ENCODE results near the gene MELK.

The MELK gene

GRCh38 chr9:36665387-36665786 is 92.7 kb downstream of the MELK start:
- Histone ChIP-seq H3K9me3 (ENCODE audit: control insufficient read depth, low read length) (no peaks in the 10 kb centered on the region), H3K27ac (ENCODE audit: insufficient read depth, low read depth, low read length, poor library complexity, severe bottlenecking) (no peak overlapping the region), H3K4me3 (ENCODE audit: insufficient read depth, low read depth, low read length) (no peak overlapping the region), H3K27me3 (ENCODE audit: control insufficient read depth, insufficient read depth, low read length, poor library complexity, severe bottlenecking) (no peaks in the 10 kb centered on the region), H3K36me3 (ENCODE audit: control insufficient read depth, insufficient read depth, low read length) (peaks cover 32% of the 10 kb centered on the region), H3K4me1 (ENCODE audit: control insufficient read depth, insufficient read depth, low read length) (no peaks in the 10 kb centered on the region)
- WGBS, 2 experiments, result 95% methylated on average over 2 of the region's 2 CpGs; no CpG with 5 or more reads in 1 of the 2 experiments

GRCh38 chr9:36665921-36666431 is 93.3 kb downstream of the MELK start:
- 97 to 98% methylated on average over 3 of the region's 3 CpGs for WGBS, 2 experiments
- H3K9me3 ChIP-seq (ENCODE audit: control insufficient read depth, low read length), result no peaks in the 10 kb centered on the region
- H3K4me3 ChIP-seq (ENCODE audit: insufficient read depth, low read depth, low read length), result no peak overlapping the region
- no peaks in the 10 kb centered on the region for H3K4me1 ChIP-seq (ENCODE audit: control insufficient read depth, insufficient read depth, low read length)
- H3K27me3 ChIP-seq (ENCODE audit: control insufficient read depth, insufficient read depth, low read length, poor library complexity, severe bottlenecking), result no peaks in the 10 kb centered on the region
- peaks cover 36% of the 10 kb centered on the region for H3K36me3 ChIP-seq (ENCODE audit: control insufficient read depth, insufficient read depth, low read length)
- no peak overlapping the region for H3K27ac ChIP-seq (ENCODE audit: insufficient read depth, low read depth, low read length, poor library complexity, severe bottlenecking)

- peaks cover 23% of the 10 kb centered on the region for H3K36me3 ChIP-seq (ENCODE audit: control insufficient read depth, insufficient read depth, low read length)
- H3K9me3 ChIP-seq (ENCODE audit: control insufficient read depth, low read length), result no peaks in the 10 kb centered on the region
- H3K27ac ChIP-seq (ENCODE audit: insufficient read depth, low read depth, low read length, poor library complexity, severe bottlenecking), result no peak overlapping the region
- no peaks in the 10 kb centered on the region for H3K4me1 ChIP-seq (ENCODE audit: control insufficient read depth, insufficient read depth, low read length)
- WGBS, 2 experiments, result 93 to 95% methylated on average over 3 of the region's 3 CpGs
- no peaks in the 10 kb centered on the region for H3K27me3 ChIP-seq (ENCODE audit: control insufficient read depth, insufficient read depth, low read length, poor library complexity, severe bottlenecking)
- H3K4me3 ChIP-seq (ENCODE audit: insufficient read depth, low read depth, low read length), result no peak overlapping the region
Observed at GRCh38 chr9:36671561-36671960, 98.9 kb downstream of the MELK start.

GRCh38 chr9:36676091-36676490 is 103.4 kb downstream of the MELK start:
- peaks cover 5% of the 10 kb centered on the region for H3K36me3 ChIP-seq (ENCODE audit: control insufficient read depth, insufficient read depth, low read length)
- WGBS, 2 experiments, result 100% methylated on average over 1 of the region's 1 CpG
- no peaks in the 10 kb centered on the region for H3K4me1 ChIP-seq (ENCODE audit: control insufficient read depth, insufficient read depth, low read length)
- no peak overlapping the region for H3K4me3 ChIP-seq (ENCODE audit: insufficient read depth, low read depth, low read length)
- no peaks in the 10 kb centered on the region for H3K27me3 ChIP-seq (ENCODE audit: control insufficient read depth, insufficient read depth, low read length, poor library complexity, severe bottlenecking)
- H3K9me3 ChIP-seq (ENCODE audit: control insufficient read depth, low read length), result no peaks in the 10 kb centered on the region
- H3K27ac ChIP-seq (ENCODE audit: insufficient read depth, low read depth, low read length, poor library complexity, severe bottlenecking), result no peak overlapping the region

- H3K27me3 ChIP-seq (ENCODE audit: control insufficient read depth, insufficient read depth, low read length, poor library complexity, severe bottlenecking), result no peaks in the 10 kb centered on the region
- WGBS, 2 experiments, result 95 to 99% methylated on average over 7 to 8 of the region's 8 CpGs
- H3K27ac ChIP-seq (ENCODE audit: insufficient read depth, low read depth, low read length, poor library complexity, severe bottlenecking), result no peak overlapping the region
- no peaks in the 10 kb centered on the region for H3K9me3 ChIP-seq (ENCODE audit: control insufficient read depth, low read length)
- no peak overlapping the region for H3K4me3 ChIP-seq (ENCODE audit: insufficient read depth, low read depth, low read length)
- no peaks in the 10 kb centered on the region for H3K4me1 ChIP-seq (ENCODE audit: control insufficient read depth, insufficient read depth, low read length)
- peaks cover 4% of the 10 kb centered on the region for H3K36me3 ChIP-seq (ENCODE audit: control insufficient read depth, insufficient read depth, low read length)
Observed at GRCh38 chr9:36676778-36677485, 104.2 kb downstream of the MELK start.

GRCh38 chr9:36677611-36678010 is 104.9 kb downstream of the MELK start:
- H3K36me3 ChIP-seq (ENCODE audit: control insufficient read depth, insufficient read depth, low read length), result peaks cover 4% of the 10 kb centered on the region
- WGBS, 2 experiments, result 100% methylated on average over 1 to 2 of the region's 2 CpGs
- no peak overlapping the region for H3K27ac ChIP-seq (ENCODE audit: insufficient read depth, low read depth, low read length, poor library complexity, severe bottlenecking)
- no peak overlapping the region for H3K4me3 ChIP-seq (ENCODE audit: insufficient read depth, low read depth, low read length)
- H3K9me3 ChIP-seq (ENCODE audit: control insufficient read depth, low read length), result no peaks in the 10 kb centered on the region
- no peaks in the 10 kb centered on the region for H3K4me1 ChIP-seq (ENCODE audit: control insufficient read depth, insufficient read depth, low read length)
- no peaks in the 10 kb centered on the region for H3K27me3 ChIP-seq (ENCODE audit: control insufficient read depth, insufficient read depth, low read length, poor library complexity, severe bottlenecking)

GRCh38 chr9:36679710-36680109 is 107.0 kb downstream of the MELK start:
- Histone ChIP-seq H3K27ac (ENCODE audit: insufficient read depth, low read depth, low read length, poor library complexity, severe bottlenecking) (no peak overlapping the region), H3K9me3 (ENCODE audit: control insufficient read depth, low read length) (no peaks in the 10 kb centered on the region), H3K4me3 (ENCODE audit: insufficient read depth, low read depth, low read length) (no peak overlapping the region), H3K36me3 (ENCODE audit: control insufficient read depth, insufficient read depth, low read length) (peaks cover 4% of the 10 kb centered on the region), H3K27me3 (ENCODE audit: control insufficient read depth, insufficient read depth, low read length, poor library complexity, severe bottlenecking) (no peaks in the 10 kb centered on the region), H3K4me1 (ENCODE audit: control insufficient read depth, insufficient read depth, low read length) (no peaks in the 10 kb centered on the region)
- WGBS, 2 experiments, result 88 to 100% methylated on average over 2 of the region's 2 CpGs

GRCh38 chr9:36686471-36686870 is 113.8 kb downstream of the MELK start:
- Histone ChIP-seq H3K27ac (ENCODE audit: insufficient read depth, low read depth, low read length, poor library complexity, severe bottlenecking) (no peak overlapping the region), H3K9me3 (ENCODE audit: control insufficient read depth, low read length) (no peaks in the 10 kb centered on the region), H3K36me3 (ENCODE audit: control insufficient read depth, insufficient read depth, low read length) (no peaks in the 10 kb centered on the region), H3K4me3 (ENCODE audit: insufficient read depth, low read depth, low read length) (no peak overlapping the region), H3K4me1 (ENCODE audit: control insufficient read depth, insufficient read depth, low read length) (no peaks in the 10 kb centered on the region), H3K27me3 (ENCODE audit: control insufficient read depth, insufficient read depth, low read length, poor library complexity, severe bottlenecking) (no peaks in the 10 kb centered on the region)
- WGBS, 2 experiments, result 78 to 86% methylated on average over 1 to 2 of the region's 3 CpGs

- WGBS, 2 experiments, result 93 to 95% methylated on average over 1 of the region's 1 CpG
- H3K4me1 ChIP-seq (ENCODE audit: control insufficient read depth, insufficient read depth, low read length), result no peaks in the 10 kb centered on the region
- no peaks in the 10 kb centered on the region for H3K27me3 ChIP-seq (ENCODE audit: control insufficient read depth, insufficient read depth, low read length, poor library complexity, severe bottlenecking)
- no peak overlapping the region for H3K27ac ChIP-seq (ENCODE audit: insufficient read depth, low read depth, low read length, poor library complexity, severe bottlenecking)
- H3K36me3 ChIP-seq (ENCODE audit: control insufficient read depth, insufficient read depth, low read length), result no peaks in the 10 kb centered on the region
- no peak overlapping the region for H3K4me3 ChIP-seq (ENCODE audit: insufficient read depth, low read depth, low read length)
- no peaks in the 10 kb centered on the region for H3K9me3 ChIP-seq (ENCODE audit: control insufficient read depth, low read length)
Observed at GRCh38 chr9:36690412-36691168, 117.9 kb downstream of the MELK start.

- H3K9me3 ChIP-seq (ENCODE audit: control insufficient read depth, low read length), result no peaks in the 10 kb centered on the region
- no peak overlapping the region for H3K4me3 ChIP-seq (ENCODE audit: insufficient read depth, low read depth, low read length)
- no peaks in the 10 kb centered on the region for H3K36me3 ChIP-seq (ENCODE audit: control insufficient read depth, insufficient read depth, low read length)
- no peaks in the 10 kb centered on the region for H3K27me3 ChIP-seq (ENCODE audit: control insufficient read depth, insufficient read depth, low read length, poor library complexity, severe bottlenecking)
- H3K27ac ChIP-seq (ENCODE audit: insufficient read depth, low read depth, low read length, poor library complexity, severe bottlenecking), result no peak overlapping the region
- no peaks in the 10 kb centered on the region for H3K4me1 ChIP-seq (ENCODE audit: control insufficient read depth, insufficient read depth, low read length)
Observed at GRCh38 chr9:36691671-36692070, 119.0 kb downstream of the MELK start.
